Vagina (tissue), 2 donors: Measurements from ENCODE around the gene ZNF547. TPM values are rescaled to one million over a fixed set of nuclear protein-coding genes. Genes with fewer than 3 reads are reported as not detected.

ENCODE experiments used
- DNase-seq, 2 donors: peaks; one replicate each; pipeline ENCODE4 v3.0.0-alpha.2; 2017; ENCODE audit errors: extremely low spot score in 2 of 2
- H3K27ac ChIP-seq: fragments of 200-600 bp; sonication (generic); one replicate; pipeline ENCODE4 v1.5.1; 2019
- H3K27me3 ChIP-seq: fragments of 200-600 bp; sonication (generic); one replicate; pipeline ENCODE4 v1.5.1; 2019
- H3K36me3 ChIP-seq, 2 donors: fragments of 200-600 bp; sonication (generic); one replicate each; pipeline ENCODE4 v1.5.1; 2017 to 2019
- H3K4me1 ChIP-seq: fragments of 200-600 bp; sonication (generic); one replicate; pipeline ENCODE4 v1.5.1; 2019
- H3K4me3 ChIP-seq, 2 donors: fragments of 200-600 bp; sonication (generic); 1 replicate in 1 of 2; 2 replicates in 1 of 2; pipeline ENCODE4 v1.5.1; 2016 to 2019
- H3K9me3 ChIP-seq: fragments of 200-600 bp; sonication (generic); one replicate; pipeline ENCODE4 v1.5.1; 2019
- POLR2A ChIP-seq, 2 donors: fragments of 450-650 bp; IDR thresholded peaks; one replicate each; pipeline ENCODE4 v1.6.1; 2017; ENCODE audit warnings: antibody characterized with exemption in 2 of 2, mild to moderate bottlenecking in 2 of 2, moderate library complexity in 2 of 2
- POLR2AphosphoS5 ChIP-seq, 2 donors: sonication (generic); formaldehyde crosslinking; IDR thresholded peaks; one replicate each; pipeline ENCODE4 v1.9.0; 2017; ENCODE audit warnings: antibody characterized with exemption in 2 of 2, mild to moderate bottlenecking in 2 of 2, low read depth in 1 of 2; ENCODE audit not compliant: insufficient read depth in 1 of 2
- intact Hi-C: fragments of 100-400 bp; cut with DNase I; formaldehyde crosslinking; loops from one replicate; pipeline ENCODE4 v1.15.1; 2023
- total RNA-seq: library from RNA; depleted of rRNA; stranded (reverse); fragments of >200 nt; gene quantifications from one replicate; pipeline ENCODE4 v1.2.3, GENCODE V29; 2016
- TF ChIP-seq, protein P1 (sequence below), 3 experiments: fragments of 450-650 bp in 2 of 3; fragments of 200-600 bp in 1 of 3; sonication (generic) in 1 of 3; IDR thresholded peaks; one replicate each; pipeline ENCODE4 v1.5.1; 2017 to 2019; ENCODE audit warnings: antibody characterized with exemption in 3 of 3, mild to moderate bottlenecking in 2 of 3, moderate library complexity in 2 of 3

The ZNF547 gene
- total RNA-seq, 1 donor from 2014 or later: 3.2 TPM

DNA sequence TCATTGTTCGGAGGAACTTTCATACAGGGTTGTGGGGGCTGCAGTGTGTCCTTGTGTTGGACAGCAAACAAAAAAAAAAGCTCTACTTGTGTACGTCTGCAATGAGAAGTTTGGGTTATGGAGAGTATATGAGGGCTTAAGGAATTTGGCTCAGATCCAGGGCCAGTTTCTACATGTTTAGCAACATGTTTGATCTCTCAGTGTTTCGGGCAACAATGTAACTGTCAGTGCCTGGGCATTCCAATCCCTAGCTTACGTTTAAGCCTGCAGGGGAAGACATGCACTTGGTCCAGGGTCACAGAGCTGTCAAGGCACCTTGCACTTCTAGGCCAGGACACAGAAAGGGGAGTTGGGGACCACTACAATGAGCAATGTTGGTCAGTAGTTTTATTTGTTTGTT, 29.2 kb upstream of the ZNF547 start:
- H3K4me1 ChIP-seq: no peaks in the 10 kb centered on the region
- TF ChIP-seq POLR2A (IDR thresholded peaks at IDR 0.05): no peak
- TF ChIP-seq POLR2AphosphoS5 (IDR thresholded peaks at IDR 0.05; ENCODE audit: insufficient read depth in 1 of 2, low read depth in 1 of 2): no peak
- no peaks in the 10 kb centered on the region for H3K27me3 ChIP-seq
- H3K27ac ChIP-seq: no peak overlapping the region
- intact Hi-C loops: no loop called here
- no peak for DNase-seq
- peaks cover 6% of the 10 kb centered on the region for H3K9me3 ChIP-seq
- peaks cover 0 to 15% of the 10 kb centered on the region in 2 donors for H3K36me3 ChIP-seq
- H3K4me3 ChIP-seq: no peak overlapping the region

DNA sequence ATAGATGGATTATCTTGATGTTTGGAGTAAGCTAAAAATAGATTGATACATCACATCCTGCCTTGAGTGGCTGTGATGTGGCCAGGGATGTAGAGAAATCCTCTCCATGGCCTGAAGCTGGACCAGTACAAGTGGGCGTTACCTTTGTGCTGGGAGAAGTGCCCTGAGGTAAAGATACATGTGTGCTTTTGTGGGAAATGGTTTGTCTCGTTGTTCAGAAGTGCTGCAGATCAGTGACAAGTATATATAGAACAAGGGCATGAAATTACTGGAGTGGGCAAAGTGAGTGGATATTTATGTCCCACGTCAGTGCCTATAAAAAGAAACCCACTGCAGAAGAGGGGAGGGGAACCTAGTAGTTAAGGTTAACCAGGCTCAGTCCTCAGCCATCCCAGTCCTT, 24.5 kb upstream of the ZNF547 start:
- TF ChIP-seq POLR2A (IDR thresholded peaks at IDR 0.05): no peak
- no peak for TF ChIP-seq POLR2AphosphoS5 (IDR thresholded peaks at IDR 0.05; ENCODE audit: insufficient read depth in 1 of 2, low read depth in 1 of 2)
- TF ChIP-seq, protein P1, sequence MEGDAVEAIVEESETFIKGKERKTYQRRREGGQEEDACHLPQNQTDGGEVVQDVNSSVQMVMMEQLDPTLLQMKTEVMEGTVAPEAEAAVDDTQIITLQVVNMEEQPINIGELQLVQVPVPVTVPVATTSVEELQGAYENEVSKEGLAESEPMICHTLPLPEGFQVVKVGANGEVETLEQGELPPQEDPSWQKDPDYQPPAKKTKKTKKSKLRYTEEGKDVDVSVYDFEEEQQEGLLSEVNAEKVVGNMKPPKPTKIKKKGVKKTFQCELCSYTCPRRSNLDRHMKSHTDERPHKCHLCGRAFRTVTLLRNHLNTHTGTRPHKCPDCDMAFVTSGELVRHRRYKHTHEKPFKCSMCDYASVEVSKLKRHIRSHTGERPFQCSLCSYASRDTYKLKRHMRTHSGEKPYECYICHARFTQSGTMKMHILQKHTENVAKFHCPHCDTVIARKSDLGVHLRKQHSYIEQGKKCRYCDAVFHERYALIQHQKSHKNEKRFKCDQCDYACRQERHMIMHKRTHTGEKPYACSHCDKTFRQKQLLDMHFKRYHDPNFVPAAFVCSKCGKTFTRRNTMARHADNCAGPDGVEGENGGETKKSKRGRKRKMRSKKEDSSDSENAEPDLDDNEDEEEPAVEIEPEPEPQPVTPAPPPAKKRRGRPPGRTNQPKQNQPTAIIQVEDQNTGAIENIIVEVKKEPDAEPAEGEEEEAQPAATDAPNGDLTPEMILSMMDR (IDR thresholded peaks at IDR 0.05): no peak
- Histone ChIP-seq H3K9me3 (no peaks in the 10 kb centered on the region), H3K4me1 (no peaks in the 10 kb centered on the region), H3K4me3 (no peak overlapping the region), H3K27me3 (no peaks in the 10 kb centered on the region), H3K27ac (no peak overlapping the region), H3K36me3 (peaks cover 0 to 4% of the 10 kb centered on the region in 2 donors)
- DNase-seq: no peak
- intact Hi-C loops: no loop called here

DNA sequence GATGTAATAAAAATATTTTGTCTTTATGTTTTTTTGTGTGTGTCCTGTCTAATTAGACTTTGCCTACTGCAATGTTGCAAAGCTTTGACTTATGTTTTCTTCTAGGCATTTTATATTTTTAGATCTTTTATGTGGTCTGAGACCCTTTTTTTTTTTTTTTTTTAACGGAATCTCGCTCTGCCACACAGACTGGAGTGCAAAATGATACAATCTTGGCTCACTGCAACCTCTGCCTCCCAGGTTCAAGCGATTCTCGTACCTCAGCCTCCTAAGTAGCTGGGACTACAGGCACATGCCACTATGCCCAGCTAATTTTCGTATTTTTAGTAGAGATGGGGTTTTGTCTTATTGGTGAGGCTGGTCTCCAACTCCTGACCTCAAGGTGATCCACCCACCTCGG, 20.8 kb upstream of the ZNF547 start:
- TF ChIP-seq, protein P1 (IDR thresholded peaks at IDR 0.05): no peak
- TF ChIP-seq POLR2A (IDR thresholded peaks at IDR 0.05) (no peak), POLR2AphosphoS5 (IDR thresholded peaks at IDR 0.05; ENCODE audit: insufficient read depth in 1 of 2, low read depth in 1 of 2) (no peak)
- no peak for DNase-seq
- no peaks in the 10 kb centered on the region for H3K4me1 ChIP-seq
- H3K4me3 ChIP-seq: no peak overlapping the region
- no peaks in the 10 kb centered on the region for H3K27me3 ChIP-seq
- intact Hi-C loops: no loop called here
- no peaks in the 10 kb centered on the region for H3K36me3 ChIP-seq
- no peaks in the 10 kb centered on the region for H3K9me3 ChIP-seq
- H3K27ac ChIP-seq: no peak overlapping the region

DNA sequence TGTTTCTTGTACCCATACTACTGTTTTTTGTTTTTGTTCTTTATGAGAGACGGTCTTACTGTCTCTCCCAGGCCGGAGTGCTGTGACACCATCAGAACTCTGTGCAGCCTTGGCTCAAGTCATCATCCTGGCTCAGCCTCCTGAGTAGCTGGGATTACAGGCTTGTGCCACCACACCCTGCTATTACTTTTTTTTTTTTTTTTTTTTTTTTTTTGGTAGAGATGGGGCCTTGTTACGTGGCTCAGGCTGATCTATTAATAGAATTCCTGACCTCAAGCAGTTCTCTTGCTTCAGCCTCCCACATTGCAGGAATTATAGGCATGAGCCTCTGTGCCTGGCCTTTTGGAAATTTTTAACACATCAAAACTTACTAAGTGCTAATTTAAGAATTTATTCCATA, 15.2 kb upstream of the ZNF547 start:
- intact Hi-C loops: no loop called here
- no peak for DNase-seq
- Histone ChIP-seq H3K36me3 (peaks cover 0 to 7% of the 10 kb centered on the region in 2 donors), H3K4me3 (no peak overlapping the region), H3K9me3 (no peaks in the 10 kb centered on the region), H3K27me3 (no peaks in the 10 kb centered on the region), H3K4me1 (peaks cover 13% of the 10 kb centered on the region), H3K27ac (no peak overlapping the region)
- TF ChIP-seq, protein P1 (IDR thresholded peaks at IDR 0.05): no peak
- no peak for TF ChIP-seq POLR2AphosphoS5 (IDR thresholded peaks at IDR 0.05; ENCODE audit: insufficient read depth in 1 of 2, low read depth in 1 of 2)
- TF ChIP-seq POLR2A (IDR thresholded peaks at IDR 0.05): no peak

DNA sequence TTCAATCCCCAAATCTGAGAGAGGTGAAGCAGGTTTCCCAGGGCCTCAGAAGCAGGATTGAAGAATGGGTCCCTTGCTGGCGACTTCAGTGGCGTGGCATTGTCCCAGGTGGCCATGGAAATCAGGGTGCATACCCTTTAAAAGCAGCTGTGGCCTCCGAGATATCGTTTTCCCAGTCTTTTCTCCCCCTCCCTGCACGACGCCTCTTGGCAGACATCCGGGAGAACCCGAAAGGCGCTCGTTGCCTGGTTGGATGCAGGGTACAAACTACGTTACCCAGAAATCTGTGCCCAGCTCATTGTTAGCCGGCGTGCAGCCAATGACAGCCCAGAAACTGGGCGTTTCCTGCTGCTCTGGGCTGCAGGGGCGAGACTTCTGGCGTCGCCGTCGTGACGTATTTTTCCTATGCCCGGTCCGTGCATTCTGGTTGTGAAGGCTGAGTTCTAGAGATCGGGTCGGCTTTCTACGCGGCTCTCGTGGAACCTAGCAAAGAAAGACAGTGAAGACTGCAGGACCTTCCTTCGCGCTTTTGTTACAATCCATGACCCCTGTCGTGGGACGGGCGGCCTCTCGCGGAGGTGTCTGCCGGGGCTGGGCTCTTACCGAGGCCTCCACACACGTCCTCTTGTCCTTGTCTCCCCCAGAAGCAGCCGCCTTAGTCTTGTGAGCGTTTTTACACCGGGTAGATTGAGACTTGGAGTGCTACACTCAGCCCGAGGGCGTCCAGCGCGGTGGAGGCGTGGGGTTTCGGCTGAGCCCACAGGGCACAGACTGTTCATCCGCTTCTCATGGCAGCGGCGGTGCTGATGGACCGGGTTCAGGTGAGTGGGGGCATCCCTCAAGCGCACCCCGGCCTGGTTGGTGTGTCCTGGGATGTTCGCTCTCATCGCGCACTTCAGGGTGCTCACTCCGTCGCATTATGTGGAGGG, 12.2 kb upstream of the ZNF547 start, which contains the start of gene ZNF304:
ZNF304 (plus strand) TSS at position 395 of the 929 bp plus-strand sequence; CDS start at position 789, 394 bp downstream.
- peaks cover 13% of the 10 kb centered on the region for H3K4me1 ChIP-seq
- H3K27me3 ChIP-seq: no peaks in the 10 kb centered on the region
- H3K36me3 ChIP-seq: peaks cover 15 to 37% of the 10 kb centered on the region in 2 donors
- H3K4me3 ChIP-seq: peak within 1 kb of the TSS; percentile 54 to 72
- TF ChIP-seq POLR2AphosphoS5 (IDR thresholded peaks at IDR 0.05; ENCODE audit: insufficient read depth in 1 of 2, low read depth in 1 of 2) (peak; percentile 65 to 96), POLR2A (IDR thresholded peaks at IDR 0.05) (no peak)
- TF ChIP-seq, protein P1 (IDR thresholded peaks at IDR 0.05): no peak
- peaks cover 11% of the 10 kb centered on the region for H3K9me3 ChIP-seq
- H3K27ac ChIP-seq: peak within 1 kb of the TSS; percentile 32
- DNase-seq: no peak
- intact Hi-C loops: no loop called here
